ENCODE results near the gene C16orf74.

- no peak for TF ChIP-seq CTCF (IDR thresholded peaks at IDR 0.05)
- no peak for TF ChIP-seq SREBF2 (IDR thresholded peaks at IDR 0.05)
- TF ChIP-seq ELK1 (IDR thresholded peaks at IDR 0.05; ENCODE audit: low read depth, low read length): no peak
- no peak for TF ChIP-seq BHLHE40 (IDR thresholded peaks at IDR 0.05; ENCODE audit: low read depth, low read length)
- TF ChIP-seq RCOR1 (IDR thresholded peaks at IDR 0.05; ENCODE audit: low read depth, low read length): no peak
- no peak for TF ChIP-seq NPAS2 (CRISPR knock-in tag; IDR thresholded peaks at IDR 0.05; ENCODE audit: borderline replicate concordance)
- TF ChIP-seq ESRRA (IDR thresholded peaks at IDR 0.05; ENCODE audit: borderline replicate concordance, low read length): no peak
- TF ChIP-seq MAX (IDR thresholded peaks at IDR 0.05): no peak
- TF ChIP-seq HMGXB4 (CRISPR knock-in tag; IDR thresholded peaks at IDR 0.05; ENCODE audit: borderline replicate concordance): no peak
- TF ChIP-seq SMC3 (IDR thresholded peaks at IDR 0.05): no peak
- no peak for TF ChIP-seq PHF8 (IDR thresholded peaks at IDR 0.05; ENCODE audit: borderline replicate concordance, low read depth)
- no peak for TF ChIP-seq POLR2A (IDR thresholded peaks at IDR 0.05; ENCODE audit: low read length)
- no peak for TF ChIP-seq MYC (IDR thresholded peaks at IDR 0.05; ENCODE audit: borderline replicate concordance, low read length)
These were observed 60.3 kb downstream of the C16orf74 start for GRCh38 chr16:85690469-85691064.
